WERI-Rb-1 (cell line): Measurements from ENCODE around the gene WWOX.

Source experiments
- DNase-seq: peaks from one replicate; pipeline ENCODE4 v3.0.0-alpha.2; 2020
- H3K27ac ChIP-seq: fragments of 250-450 bp; sonication (Bioruptor Pico); 2 replicates; pipeline ENCODE4 v1.5.1; 2020; ENCODE audit warnings: mild to moderate bottlenecking, moderate library complexity
- H3K27me3 ChIP-seq: fragments of 250-450 bp; sonication (Bioruptor Pico); 2 replicates; pipeline ENCODE4 v1.5.1; 2021; ENCODE audit warnings: mild to moderate bottlenecking, low read depth, moderate library complexity; ENCODE audit not compliant: insufficient read depth, severe bottlenecking
- H3K36me3 ChIP-seq: fragments of 250-450 bp; sonication (Bioruptor Pico); 2 replicates; pipeline ENCODE4 v1.5.1; 2020; ENCODE audit warnings: mild to moderate bottlenecking, moderate library complexity
- H3K4me3 ChIP-seq: 2 replicates; pipeline ENCODE4 v1.5.1; 2011; ENCODE audit warnings: low read depth, mild to moderate bottlenecking, control low read depth, low read length
- H3K9me3 ChIP-seq: fragments of 250-450 bp; sonication (Bioruptor Pico); 2 replicates; pipeline ENCODE4 v1.5.1; 2021; ENCODE audit warnings: mild to moderate bottlenecking, moderate library complexity; ENCODE audit not compliant: severe bottlenecking
- TF ChIP-seq, protein P1 (sequence below): IDR thresholded peaks from 2 replicates; pipeline ENCODE4 v1.5.1; 2011; ENCODE audit warnings: low read depth, mild to moderate bottlenecking, control low read depth, inconsistent platforms, low read length

Gene WWOX

GRCh38 chr16:78333808-78334207, 234.4 kb downstream of the WWOX start:
- Histone ChIP-seq H3K9me3 (no peaks in the 10 kb centered on the region), H3K36me3 (no peaks in the 10 kb centered on the region; the same call in 1 of the 2 replicates), H3K4me3 (no peak overlapping the region), H3K27me3 (no peaks in the 10 kb centered on the region), H3K27ac (no peak overlapping the region)
- DNase-seq, result no peak
- TF ChIP-seq, protein P1, sequence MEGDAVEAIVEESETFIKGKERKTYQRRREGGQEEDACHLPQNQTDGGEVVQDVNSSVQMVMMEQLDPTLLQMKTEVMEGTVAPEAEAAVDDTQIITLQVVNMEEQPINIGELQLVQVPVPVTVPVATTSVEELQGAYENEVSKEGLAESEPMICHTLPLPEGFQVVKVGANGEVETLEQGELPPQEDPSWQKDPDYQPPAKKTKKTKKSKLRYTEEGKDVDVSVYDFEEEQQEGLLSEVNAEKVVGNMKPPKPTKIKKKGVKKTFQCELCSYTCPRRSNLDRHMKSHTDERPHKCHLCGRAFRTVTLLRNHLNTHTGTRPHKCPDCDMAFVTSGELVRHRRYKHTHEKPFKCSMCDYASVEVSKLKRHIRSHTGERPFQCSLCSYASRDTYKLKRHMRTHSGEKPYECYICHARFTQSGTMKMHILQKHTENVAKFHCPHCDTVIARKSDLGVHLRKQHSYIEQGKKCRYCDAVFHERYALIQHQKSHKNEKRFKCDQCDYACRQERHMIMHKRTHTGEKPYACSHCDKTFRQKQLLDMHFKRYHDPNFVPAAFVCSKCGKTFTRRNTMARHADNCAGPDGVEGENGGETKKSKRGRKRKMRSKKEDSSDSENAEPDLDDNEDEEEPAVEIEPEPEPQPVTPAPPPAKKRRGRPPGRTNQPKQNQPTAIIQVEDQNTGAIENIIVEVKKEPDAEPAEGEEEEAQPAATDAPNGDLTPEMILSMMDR, result no peak

GRCh38 chr16:78340590-78340989, 241.1 kb downstream of the WWOX start:
- no peaks in the 10 kb centered on the region for H3K9me3 ChIP-seq
- TF ChIP-seq, protein P1, result no peak
- no peak for DNase-seq

DNA sequence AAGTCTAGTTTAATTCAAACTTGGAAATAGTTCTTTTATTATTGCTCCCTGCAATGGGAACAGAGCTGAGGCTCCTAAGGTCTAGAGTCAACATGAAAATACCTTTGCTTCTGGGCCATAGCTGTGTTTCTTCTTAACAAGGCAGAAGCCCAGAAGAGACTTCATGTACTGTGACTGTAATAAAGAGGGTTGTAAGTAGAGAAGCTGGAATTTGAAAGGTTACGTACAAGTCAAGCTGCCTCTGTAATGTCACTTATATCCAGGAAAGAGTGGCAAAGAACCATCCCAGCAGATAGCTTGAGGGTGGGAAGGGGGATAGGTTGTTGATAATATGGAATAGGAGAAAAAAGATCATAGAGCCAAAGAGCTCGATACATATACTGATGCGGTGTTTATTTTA, 248.6 kb downstream of the WWOX start:
- Histone ChIP-seq H3K4me3 (no peak overlapping the region), H3K27ac (no peak overlapping the region), H3K9me3 (no peaks in the 10 kb centered on the region), H3K36me3 (no peaks in the 10 kb centered on the region), H3K27me3 (no peaks in the 10 kb centered on the region)
- TF ChIP-seq, protein P1, result no peak
- no peak for DNase-seq

More at GRCh38 chr16:78340590-78340989, 241.1 kb downstream of the WWOX start:
- H3K27ac ChIP-seq, result no peak overlapping the region
- H3K36me3 ChIP-seq, result no peaks in the 10 kb centered on the region
- H3K4me3 ChIP-seq, result no peak overlapping the region
- H3K27me3 ChIP-seq, result no peaks in the 10 kb centered on the region

- H3K27ac ChIP-seq, result no peak overlapping the region
- H3K36me3 ChIP-seq, result no peaks in the 10 kb centered on the region
- no peak for DNase-seq
- TF ChIP-seq, protein P1, result no peak
- no peak overlapping the region for H3K4me3 ChIP-seq
- H3K9me3 ChIP-seq, result no peaks in the 10 kb centered on the region
- no peaks in the 10 kb centered on the region for H3K27me3 ChIP-seq
Observed at GRCh38 chr16:78348886-78349285, 249.4 kb downstream of the WWOX start.

DNA sequence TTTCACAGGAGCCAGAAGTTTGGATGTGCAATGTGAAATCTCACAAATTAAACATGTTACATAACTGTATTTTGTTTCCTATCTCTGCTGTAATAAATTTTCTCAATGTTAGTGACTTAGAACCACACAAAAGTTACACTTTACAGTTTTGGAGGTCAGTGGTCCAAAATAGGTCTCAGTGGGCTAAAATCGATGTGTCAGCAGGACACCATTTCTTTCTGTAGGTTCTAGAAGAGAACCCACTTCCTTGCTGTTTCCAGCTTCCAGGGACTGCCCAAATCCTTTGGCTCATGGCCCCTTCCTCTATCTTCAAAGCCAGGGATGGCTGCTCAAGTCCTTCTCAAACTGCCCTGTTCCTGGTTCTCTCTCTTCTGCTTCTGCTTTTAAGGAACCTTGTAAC, 252.7 kb downstream of the WWOX start:
- TF ChIP-seq, protein P1, result no peak
- H3K27ac ChIP-seq, result no peak overlapping the region
- H3K4me3 ChIP-seq, result no peak overlapping the region
- H3K27me3 ChIP-seq, result no peaks in the 10 kb centered on the region
- H3K36me3 ChIP-seq, result no peaks in the 10 kb centered on the region
- H3K9me3 ChIP-seq, result no peaks in the 10 kb centered on the region
- DNase-seq, result no peak

- Histone ChIP-seq H3K36me3 (no peaks in the 10 kb centered on the region), H3K9me3 (no peaks in the 10 kb centered on the region), H3K4me3 (no peak overlapping the region), H3K27ac (no peak overlapping the region), H3K27me3 (no peaks in the 10 kb centered on the region)
- TF ChIP-seq, protein P1, result no peak
- DNase-seq, result no peak
Observed at GRCh38 chr16:78353640-78354275, 254.3 kb downstream of the WWOX start.
